ENCODE results near the gene CA5B.
"Not testable (repeated sequence)": the region's sequence is repeated elsewhere in the genome, so short reads cannot be mapped to it uniquely, and the experiment has no call there.

Gene CA5B

DNA sequence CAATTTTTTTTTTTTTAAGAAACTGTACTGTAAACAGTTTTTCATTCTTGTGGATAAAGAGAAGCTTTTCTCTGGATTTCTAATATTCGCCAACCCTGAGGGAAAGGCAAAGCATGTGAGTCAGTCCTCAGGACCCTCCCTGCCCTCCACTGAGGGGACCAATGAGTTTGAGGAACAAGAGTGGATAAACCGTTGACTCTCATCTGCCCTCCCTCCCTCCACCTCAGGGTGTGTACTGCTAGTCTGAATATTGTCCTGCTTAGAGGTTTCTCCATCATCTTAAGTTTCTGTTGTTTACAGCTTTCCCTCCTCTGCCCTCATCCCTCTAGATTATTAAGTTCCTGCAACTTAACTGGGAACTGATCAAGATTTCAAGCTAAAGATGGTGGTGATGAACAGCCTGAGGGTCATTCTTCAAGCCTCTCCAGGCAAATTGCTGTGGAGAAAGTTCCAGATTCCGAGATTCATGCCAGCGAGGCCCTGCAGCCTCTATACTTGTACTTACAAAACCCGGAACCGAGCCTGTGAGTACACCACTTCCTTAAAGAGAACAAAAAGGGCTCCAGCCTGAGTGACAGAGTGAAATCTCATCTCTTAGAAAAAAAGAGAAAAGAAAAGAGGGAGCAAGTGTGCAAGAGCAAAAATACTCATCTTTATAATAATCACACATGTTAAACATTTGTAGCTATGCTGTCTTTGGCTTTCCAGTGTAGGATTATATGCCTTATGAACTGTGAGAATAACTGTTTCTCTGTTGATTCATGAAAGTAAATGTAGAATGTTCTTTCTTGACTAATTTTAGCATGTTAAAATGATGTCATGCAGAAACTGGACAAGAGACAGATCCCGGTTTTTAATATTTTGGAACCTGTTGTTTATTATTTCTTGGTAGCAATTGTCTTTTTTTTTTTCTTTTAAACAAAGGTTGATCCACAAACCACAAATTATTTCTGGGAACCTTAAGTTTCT lies 11.9 kb downstream of the CA5B start:
- DNase-seq, result peak in 1 of 5 donors; percentile 69

- DNase-seq, result peak in 1 of 5 donors; percentile 41
These were observed 12.6 kb downstream of the CA5B start for GRCh38 chrX:15750611-15751154.

DNA sequence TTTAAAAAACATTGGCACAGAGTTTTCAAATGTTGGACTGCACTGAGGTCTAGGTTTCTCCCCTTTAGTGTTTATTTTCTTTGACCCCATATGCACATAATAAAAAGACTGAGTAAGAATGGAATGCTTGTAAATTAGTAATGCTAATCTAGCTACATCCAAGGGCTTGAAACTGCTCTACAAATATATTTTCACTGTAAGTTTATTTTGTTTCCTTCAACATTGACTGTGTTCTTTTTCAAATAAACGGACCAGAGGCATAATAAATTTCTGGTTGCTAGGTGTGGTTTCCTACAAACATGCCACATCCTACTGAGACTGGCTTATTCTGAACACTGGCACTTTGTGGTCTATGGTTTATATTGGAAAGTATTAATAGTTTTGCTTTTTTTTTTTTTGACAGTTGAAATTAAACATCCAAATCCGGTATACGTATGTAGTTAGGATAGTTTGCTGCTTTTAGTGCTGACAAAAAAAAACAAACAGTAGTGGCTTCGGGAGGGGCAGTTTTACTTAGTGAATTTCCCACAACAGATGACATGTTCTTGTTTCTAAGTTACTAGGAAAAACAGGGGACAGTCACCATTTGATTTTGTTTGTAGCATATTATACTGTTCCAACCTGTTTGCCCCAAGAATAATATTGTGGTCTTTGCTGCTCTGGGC lies 13.2 kb downstream of the CA5B start:
- peak in 3 of 5 donors; percentile 18 to 83 (median 29) for DNase-seq

GRCh38 chrX:15755091-15755490 lies 17.0 kb downstream of the CA5B start:
- DNase-seq, result no peak

DNA sequence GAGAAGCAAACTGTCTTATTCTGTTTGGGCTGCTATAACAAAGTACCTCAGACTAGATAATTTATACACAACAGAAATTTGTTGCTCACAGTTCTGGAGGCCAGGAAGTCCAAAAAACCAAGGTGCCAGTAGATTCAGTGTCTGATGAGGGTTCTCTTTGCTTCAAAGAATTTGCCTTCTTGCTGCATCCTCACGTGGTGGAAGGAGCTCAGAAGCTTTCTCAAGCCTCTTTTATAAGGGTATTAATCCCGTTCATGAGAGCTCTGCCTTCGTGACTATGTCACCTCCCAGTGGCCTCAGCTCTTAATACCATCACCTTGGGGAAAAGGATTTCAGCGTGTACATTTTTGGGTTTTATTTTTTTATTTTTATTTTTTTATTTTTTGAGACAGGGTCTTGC lies 20.1 kb downstream of the CA5B start:
- DNase-seq, result peak in 1 of 5 donors; percentile 14

DNA sequence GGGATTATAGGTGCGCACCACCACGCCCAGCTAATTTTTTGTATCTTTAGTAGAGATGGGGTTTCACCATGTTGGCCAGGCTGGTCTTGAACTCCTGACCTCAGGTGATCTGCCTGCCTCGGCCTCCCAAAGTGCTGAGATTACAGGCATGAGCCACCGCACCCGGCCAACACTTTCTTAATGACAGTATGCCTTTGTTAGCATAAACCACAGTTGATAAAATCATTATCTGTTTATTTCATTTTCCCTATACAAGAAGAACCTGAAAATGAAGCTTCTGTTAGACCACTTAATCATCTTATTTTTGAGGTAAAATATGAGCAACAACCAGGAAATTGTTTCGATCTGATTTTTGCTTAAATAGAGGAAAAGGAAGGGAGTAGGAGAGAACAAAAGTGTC lies 21.8 kb downstream of the CA5B start:
- not testable (repeated sequence) for DNase-seq

DNA sequence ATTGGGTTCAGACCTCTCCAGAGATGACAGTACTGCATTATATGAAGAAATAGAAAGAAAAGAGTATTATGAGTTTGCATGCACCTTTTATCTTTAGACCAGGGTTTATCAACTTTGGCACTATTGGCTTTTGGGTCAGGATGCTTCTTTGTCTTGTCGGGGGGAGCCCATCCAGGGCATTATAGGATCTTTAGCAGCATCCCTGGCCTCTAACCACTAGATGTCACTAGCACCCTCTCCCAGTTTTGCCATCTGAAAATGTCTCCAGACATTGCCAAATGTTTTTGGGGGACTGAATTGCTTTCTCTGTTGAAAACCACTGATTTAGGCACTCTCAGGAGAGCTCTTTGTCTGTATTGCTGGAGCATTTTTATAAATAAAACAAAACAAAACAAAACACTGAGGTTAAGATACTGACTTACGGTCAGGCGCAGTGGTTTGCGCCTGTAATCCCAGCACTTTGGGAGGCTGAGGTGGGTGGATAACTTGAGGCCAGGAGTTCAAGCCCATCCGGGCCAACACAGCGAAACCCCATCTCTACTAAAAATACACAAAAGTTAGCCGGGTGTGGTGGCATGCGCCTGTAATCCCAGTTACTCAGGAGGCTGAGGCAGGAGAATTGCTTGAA lies 23.6 kb downstream of the CA5B start:
- DNase-seq, result peak in 1 of 5 donors; percentile 48

DNA sequence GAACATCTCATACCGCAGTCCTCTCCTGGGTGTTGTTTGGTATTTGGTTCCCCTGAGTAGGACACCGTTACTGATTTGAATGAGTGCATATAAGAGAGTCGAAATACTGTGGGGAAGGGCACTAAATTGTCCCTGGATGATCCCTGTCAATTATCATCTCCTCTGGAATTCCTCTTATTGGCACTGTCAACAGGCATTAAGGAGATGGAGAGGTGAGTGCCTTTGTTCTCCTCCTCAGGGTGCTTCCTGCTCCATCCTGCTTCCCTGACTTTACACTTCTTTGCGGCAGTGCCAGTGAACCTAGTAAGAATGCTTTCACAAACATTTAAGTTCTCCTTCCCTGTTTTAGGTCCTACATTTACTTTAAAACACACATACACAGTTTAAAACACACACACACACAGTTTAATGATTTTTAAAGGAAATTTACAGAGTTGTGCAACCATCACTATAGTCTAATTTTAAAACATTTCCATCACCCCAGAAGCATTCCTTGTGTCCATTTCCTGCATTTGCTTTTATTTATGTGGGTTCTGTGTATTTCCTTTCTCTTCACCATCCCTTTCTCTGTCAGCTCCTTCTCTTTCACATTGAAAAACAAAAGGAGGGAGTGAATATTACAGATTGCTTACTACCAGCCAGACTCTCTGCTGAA lies 31.4 kb downstream of the CA5B start:
- DNase-seq, result no peak

DNA sequence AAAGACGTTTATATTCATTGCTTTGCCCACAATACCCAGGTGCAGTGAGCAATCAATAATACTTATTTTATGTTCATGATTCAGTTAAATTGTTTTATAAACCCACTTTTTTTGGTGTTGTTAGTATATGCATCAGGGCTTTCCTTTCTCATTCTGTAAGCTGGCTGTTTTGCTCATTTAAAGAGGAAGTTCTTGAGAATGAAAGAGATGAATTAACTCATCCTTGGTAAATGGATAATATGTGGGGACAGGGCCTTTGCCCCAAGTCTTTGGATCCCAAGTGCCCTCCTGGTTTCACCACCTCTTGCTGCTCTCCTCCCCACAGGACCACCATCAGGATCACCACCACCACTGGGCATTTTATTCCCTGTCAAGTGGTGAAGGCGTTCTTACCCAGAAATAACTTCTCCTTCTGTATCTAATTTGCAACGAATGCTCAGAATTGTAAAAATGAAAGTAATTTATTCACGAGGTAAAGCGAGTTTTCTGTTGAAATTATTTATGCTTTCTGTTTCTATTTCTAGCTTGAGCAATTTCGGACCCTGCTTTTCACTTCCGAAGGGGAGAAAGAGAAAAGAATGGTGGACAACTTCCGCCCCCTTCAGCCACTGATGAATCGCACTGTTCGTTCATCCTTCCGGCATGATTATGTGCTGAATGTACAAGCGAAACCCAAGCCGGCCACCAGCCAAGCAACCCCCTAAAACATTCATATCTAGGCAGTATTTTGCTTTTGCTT lies 44.1 kb downstream of the CA5B start:
- DNase-seq, result peak in 2 of 5 donors; percentile 2 to 63

DNA sequence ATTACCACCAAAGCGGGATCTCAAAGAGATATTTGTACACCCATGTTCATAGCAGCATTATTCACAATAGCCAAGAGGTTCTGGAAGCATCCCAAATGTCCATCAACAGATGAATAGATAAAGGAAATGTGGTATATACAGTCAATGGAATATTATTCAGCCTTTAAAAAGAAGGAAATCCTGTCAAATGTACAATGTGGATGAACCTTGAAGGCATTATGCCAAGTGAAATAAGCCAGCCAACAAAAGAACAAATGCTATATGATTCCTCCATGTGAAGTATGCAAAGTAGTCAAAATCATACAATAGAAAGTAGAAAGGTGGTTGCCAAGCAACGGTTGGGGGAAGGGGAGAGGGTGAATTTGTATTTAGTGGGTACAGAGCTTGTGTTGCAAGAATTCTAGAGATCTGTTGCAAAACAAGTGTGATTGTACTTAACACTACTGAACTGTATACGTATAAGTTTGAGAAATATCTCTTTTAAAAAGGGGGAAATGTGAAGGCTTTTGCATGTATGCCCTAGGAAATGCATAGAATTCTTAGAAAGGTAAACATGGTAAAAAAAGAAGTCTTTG lies 47.2 kb downstream of the CA5B start:
- DNase-seq, result no peak

DNA sequence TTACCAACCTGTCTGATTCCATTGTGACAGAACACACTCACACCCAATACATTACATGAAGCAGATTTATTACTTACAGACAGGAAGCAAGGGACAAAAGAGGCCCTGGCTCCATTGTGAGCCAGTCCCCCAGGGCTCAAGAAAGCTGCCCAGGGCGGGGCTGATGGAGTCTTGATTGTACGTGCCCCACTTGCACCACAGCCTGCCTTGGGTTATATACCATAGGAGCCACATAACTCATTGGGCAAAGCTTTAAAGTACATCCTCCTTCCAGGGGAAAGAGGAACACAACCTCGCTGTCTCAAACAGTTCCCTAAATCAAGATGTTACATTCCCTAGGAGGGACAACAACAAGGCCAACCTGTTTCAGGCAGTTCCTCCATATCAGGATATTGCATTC lies 48.8 kb downstream of the CA5B start:
- no peak for DNase-seq

GRCh38 chrX:15789979-15790768 lies 52.1 kb downstream of the CA5B start, which contains the start of gene ZRSR2:
ZRSR2 (plus strand) TSS chrX:15790484; CDS start chrX:15790496, 12 bp downstream.
- DNase-seq, result peak; percentile 75 to 94 (median 78)

- no peak for DNase-seq
These were observed 52.8 kb downstream of the CA5B start for GRCh38 chrX:15790769-15791290.

DNA sequence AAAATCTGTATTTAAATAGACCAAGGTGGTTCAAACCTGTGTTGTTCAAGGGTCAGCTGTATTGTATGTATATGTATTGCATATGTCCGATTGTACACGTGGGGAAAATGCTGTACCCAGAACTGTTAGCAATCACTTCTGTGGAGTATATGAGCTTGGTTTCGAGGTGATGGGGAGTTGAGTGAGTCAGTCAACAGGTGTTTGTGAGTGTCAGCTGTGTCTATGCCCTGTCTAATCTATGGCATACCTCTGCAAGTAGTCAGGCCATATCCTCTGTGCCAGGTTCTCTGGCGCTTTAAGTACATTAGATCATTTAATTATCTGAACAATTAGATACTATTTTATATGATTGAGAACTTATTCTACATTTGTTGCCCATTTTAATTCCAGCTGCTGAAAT lies 59.6 kb downstream of the CA5B start:
- no peak for DNase-seq

- no peak for DNase-seq
These were observed 66.5 kb downstream of the CA5B start for GRCh38 chrX:15804563-15804962.

GRCh38 chrX:15808254-15808653 lies 70.2 kb downstream of the CA5B start:
- no peak for DNase-seq

- DNase-seq, result no peak
These were observed 74.3 kb downstream of the CA5B start for GRCh38 chrX:15812192-15812938.

DNA sequence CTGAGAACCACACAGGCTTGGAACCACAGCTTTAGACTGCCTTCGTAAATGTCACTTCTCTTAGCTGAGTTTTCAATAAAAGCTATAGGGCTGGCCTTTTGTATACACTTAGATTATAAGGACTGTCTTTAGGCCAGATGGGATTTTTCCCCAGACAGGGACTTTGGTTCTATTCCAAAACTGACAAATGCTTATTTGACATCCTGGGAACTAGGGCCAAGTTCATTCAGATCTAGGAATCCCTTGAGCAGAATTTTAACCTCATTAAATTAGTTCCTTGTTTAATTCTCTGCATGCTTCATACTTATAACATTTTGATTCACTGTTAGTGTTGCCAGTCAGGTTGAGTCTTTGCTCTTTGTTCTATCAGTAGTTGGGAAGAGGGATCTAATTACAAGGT lies 75.3 kb downstream of the CA5B start:
- no peak for DNase-seq

- no peak for DNase-seq
These were observed 76.8 kb downstream of the CA5B start for GRCh38 chrX:15814771-15815365.

All from T-helper 1 cell (primary cell).